Stimulated activated CD8-positive, alpha-beta memory T cell treated with anti-CD3 and anti-CD28 coated beads, Interleukin-7, amount 100 ng/mL, for 48 hours (primary cell): ENCODE results near the gene ATXN2.
A peak's percentile ranks its signal among the peaks of the same experiment; 100 is the strongest.
"Not testable (repeated sequence)": the region's sequence is repeated elsewhere in the genome, so short reads cannot be mapped to it uniquely, and the experiment has no call there.

Experiments
- DNase-seq, 2 donors: peaks; one replicate each; pipeline ENCODE4 v3.0.0-alpha.2; 2020; ENCODE audit warnings: low read depth in 1 of 2; ENCODE audit errors: extremely low read depth in 1 of 2

Gene ATXN2

GRCh38 chr12:111407377-111408115 is 191.6 kb downstream of the ATXN2 start:
- DNase-seq: no peak

- no peak for DNase-seq
Observed at GRCh38 chr12:111406474-111407376, 192.4 kb downstream of the ATXN2 start.

GRCh38 chr12:111405859-111406473 is 193.1 kb downstream of the ATXN2 start, which contains the start of gene SH2B3:
Gene SH2B3 (plus strand): TSS chr12:111405923. CDS start chr12:111418146, 12,223 bp downstream.
- DNase-seq: peak in 1 of 2 donors; percentile 58

GRCh38 chr12:111405149-111405858 is 193.8 kb downstream of the ATXN2 start:
- peak; percentile 96 to 100 for DNase-seq

GRCh38 chr12:111404362-111405148 is 194.6 kb downstream of the ATXN2 start:
- peak; percentile 63 to 71 for DNase-seq

GRCh38 chr12:111402490-111402824 is 196.7 kb downstream of the ATXN2 start:
- not testable (repeated sequence) for DNase-seq
